ENCODE measurements around the gene PHF21A.
A peak's percentile ranks its signal among the peaks of the same experiment; 100 is the strongest.

Gene PHF21A

DNA sequence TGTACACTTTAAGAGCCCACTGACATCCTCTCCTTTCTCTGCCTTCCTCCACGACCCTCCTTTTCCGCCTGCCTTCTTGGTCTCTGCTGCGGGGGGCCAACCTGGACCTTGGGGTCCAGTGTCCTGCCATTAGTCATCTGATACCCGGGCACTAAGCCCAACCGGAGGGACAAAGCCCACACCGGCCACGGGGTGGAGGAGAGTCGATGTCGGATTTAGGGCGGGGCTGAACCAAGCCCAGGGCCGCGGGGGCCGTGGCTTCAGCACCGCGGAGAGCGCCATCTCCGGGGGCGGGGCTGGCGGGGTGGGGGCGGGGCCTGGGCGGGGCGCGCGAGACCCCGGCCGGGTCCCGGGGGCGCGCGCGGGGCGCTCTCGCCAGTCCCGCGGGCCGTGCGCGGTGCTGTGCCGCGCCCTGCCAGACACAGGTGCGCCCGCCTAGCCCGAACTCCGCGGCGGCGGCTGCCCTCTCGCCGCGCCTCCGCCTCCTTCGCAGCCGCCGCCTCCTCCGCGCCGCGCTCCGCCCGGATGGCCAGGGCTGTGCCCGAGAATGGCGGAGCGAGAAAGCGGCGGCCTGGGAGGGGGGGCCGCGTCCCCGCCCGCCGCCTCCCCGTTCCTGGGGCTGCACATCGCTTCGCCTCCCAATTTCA lies 235.9 kb downstream of the PHF21A start, which contains the start of gene MAPK8IP1:
TSS of gene MAPK8IP1 (plus strand) at position 378 of the 647 bp plus-strand sequence. CDS start at position 548, 170 bp downstream.
- DNase-seq (ENCODE audit: low read depth in 2 of 2) = peak; percentile 21 to 51

DNA sequence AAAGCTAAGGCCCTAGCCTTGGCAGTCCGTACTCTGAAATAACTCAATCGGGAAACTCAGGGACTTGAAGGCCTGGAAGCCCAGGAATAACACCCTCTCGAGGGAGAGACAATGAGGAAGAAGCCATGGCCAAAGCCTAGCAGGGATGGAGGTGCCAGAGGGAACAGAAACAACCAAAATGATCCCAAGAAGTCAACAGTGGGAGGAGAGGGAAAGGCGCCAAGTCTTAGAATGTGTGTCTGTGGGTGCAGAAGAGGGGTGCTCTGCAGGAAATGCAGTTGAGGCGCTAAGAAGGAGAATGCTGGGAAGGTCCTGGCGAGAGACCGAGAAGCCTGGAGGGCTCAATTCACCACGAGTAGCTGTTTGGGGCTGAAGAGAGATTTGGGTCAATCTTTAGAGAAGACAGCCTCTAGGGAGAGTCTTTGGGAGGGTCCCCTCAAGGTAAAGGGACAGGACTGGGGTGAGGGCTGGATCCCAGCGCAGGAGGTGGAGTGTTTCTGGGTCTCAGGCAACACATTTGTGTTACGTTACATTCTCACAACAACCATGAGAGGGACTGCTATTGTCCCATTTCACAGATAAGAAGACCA lies 236.6 kb downstream of the PHF21A start:
- no peak for DNase-seq (ENCODE audit: low read depth in 2 of 2)
